GM12878 (cell line): ENCODE measurements around the gene CAPZB.

Experiments
- ELK1 ChIP-seq: IDR thresholded peaks from 2 replicates; pipeline ENCODE4 v1.6.1; 2012; ENCODE audit warnings: low read depth, low read length, improper control_type of control experiment
- POLR2AphosphoS2 ChIP-seq: IDR thresholded peaks from 2 replicates; pipeline ENCODE4 v1.6.1; 2011; ENCODE audit warnings: low read depth, mild to moderate bottlenecking, low read length, improper control_type of control experiment, moderate library complexity

GRCh38 chr1:19344831-19345230 lies 140.5 kb downstream of the CAPZB start:
- no peak for TF ChIP-seq ELK1
- no peak for TF ChIP-seq POLR2AphosphoS2
